Panc1 (cell line): ENCODE data around the gene EYS.

ENCODE experiments used
- POLR2AphosphoS5 ChIP-seq: IDR thresholded peaks from 2 replicates; pipeline ENCODE4 v1.6.1; 2012; ENCODE audit warnings: mild to moderate bottlenecking, low read depth, low read length, moderate library complexity
- SIN3A ChIP-seq: IDR thresholded peaks from 2 replicates; pipeline ENCODE4 v1.6.1; 2012; ENCODE audit warnings: low read depth, mild to moderate bottlenecking, low read length, moderate library complexity, borderline replicate concordance; ENCODE audit not compliant: insufficient read depth
- TF ChIP-seq, protein P1 (sequence below): fragments of 450-650 bp; IDR thresholded peaks from 2 replicates; pipeline ENCODE4 v1.5.1; 2017; ENCODE audit warnings: mild to moderate bottlenecking

DNA sequence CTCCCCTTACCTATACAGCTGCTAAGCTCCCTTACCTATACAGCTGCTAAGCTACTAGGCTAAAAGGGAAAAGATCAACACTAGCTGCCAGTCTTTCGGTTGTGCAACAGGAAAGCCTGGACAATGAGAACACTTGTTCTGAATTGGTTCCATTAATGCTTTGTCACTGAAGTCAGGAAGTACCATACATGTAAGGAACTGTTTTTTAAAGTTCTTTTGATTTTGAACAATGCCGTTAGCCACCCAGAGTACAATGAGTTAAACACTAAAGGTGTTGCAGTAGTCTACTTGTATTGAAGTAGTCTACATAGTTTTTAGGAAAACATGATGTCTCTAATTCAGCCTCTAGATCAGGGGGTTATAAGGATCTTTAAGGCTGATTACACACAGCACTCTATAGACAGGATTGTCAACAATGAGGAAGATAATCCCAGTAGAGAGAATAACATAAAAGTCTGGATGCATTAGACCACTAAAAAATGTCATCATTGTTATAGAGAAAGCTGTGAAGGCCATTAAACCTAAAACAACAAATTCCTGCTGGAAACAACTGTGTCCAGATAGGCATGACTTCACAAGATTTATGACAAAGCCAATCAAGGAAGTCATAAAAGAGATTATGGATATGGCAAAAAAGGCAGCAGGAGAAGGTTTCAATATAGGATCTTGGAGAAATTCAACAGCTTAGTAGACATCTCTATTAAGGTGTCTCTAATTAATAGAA is 1765.1 kb downstream of the EYS start:
- TF ChIP-seq, protein P1, sequence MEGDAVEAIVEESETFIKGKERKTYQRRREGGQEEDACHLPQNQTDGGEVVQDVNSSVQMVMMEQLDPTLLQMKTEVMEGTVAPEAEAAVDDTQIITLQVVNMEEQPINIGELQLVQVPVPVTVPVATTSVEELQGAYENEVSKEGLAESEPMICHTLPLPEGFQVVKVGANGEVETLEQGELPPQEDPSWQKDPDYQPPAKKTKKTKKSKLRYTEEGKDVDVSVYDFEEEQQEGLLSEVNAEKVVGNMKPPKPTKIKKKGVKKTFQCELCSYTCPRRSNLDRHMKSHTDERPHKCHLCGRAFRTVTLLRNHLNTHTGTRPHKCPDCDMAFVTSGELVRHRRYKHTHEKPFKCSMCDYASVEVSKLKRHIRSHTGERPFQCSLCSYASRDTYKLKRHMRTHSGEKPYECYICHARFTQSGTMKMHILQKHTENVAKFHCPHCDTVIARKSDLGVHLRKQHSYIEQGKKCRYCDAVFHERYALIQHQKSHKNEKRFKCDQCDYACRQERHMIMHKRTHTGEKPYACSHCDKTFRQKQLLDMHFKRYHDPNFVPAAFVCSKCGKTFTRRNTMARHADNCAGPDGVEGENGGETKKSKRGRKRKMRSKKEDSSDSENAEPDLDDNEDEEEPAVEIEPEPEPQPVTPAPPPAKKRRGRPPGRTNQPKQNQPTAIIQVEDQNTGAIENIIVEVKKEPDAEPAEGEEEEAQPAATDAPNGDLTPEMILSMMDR, result no peak
- TF ChIP-seq SIN3A (no peak), POLR2AphosphoS5 (no peak)
